Activated T-cell treated with anti-CD3 and anti-CD28 coated beads, Interleukin-2, amount 50 U/mL, for 1 hour (primary cell): ENCODE data around the gene ARMC10.
"Not testable (repeated sequence)": the region's sequence is repeated elsewhere in the genome, so short reads cannot be mapped to it uniquely, and the experiment has no call there.

ENCODE experiments used
- DNase-seq: peaks from one replicate; pipeline ENCODE4 v3.0.0-alpha.2; 2020

The ARMC10 gene

GRCh38 chr7:103079836-103080235 is 4.9 kb downstream of the ARMC10 start:
- DNase-seq = no peak

- DNase-seq = no peak
Observed at GRCh38 chr7:103080923-103081322, 6.0 kb downstream of the ARMC10 start.

GRCh38 chr7:103082497-103082896 is 7.6 kb downstream of the ARMC10 start:
- DNase-seq = no peak

GRCh38 chr7:103083210-103083609 is 8.3 kb downstream of the ARMC10 start:
- DNase-seq = no peak

GRCh38 chr7:103092321-103092720 is 17.4 kb downstream of the ARMC10 start:
- DNase-seq = not testable (repeated sequence)

GRCh38 chr7:103093429-103093828 is 18.5 kb downstream of the ARMC10 start:
- no peak for DNase-seq

- DNase-seq = no peak
Observed at GRCh38 chr7:103094102-103094501, 19.2 kb downstream of the ARMC10 start.

DNA sequence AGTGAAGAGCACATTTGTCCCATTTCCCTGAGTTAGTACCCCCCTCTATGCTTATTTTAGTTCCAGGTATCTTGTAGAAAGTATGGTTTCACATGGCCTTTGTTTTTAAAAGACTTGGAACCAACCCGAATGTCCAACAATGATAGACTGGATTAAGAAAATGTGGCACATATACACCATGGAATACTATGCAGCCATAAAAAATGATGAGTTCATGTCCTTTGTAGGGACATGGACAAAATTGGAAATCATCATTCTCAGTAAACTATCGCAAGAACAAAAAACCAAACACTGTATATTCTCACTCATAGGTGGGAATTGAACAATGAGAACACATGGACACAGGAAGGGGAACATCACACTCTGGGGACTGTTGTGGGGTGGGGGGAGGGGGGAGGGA is 20.6 kb downstream of the ARMC10 start:
- DNase-seq = not testable (repeated sequence)

DNA sequence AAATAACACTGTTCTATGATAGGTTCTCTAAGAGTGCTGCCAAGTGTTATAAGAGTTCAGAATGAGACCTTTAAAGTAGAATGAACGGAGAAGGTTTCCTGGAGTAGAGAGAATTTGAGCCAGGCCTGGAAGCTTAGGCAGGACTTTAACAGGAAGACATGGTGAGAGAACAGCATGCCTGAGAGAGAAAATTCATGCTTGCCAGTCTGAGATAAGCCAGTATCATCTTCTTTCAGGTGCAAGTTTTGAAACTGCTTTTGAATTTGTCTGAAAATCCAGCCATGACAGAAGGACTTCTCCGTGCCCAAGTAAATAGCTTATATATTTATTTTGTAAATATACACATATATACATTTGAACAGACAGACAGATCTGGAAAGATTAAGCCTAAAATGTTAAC is 22.1 kb downstream of the ARMC10 start:
- DNase-seq = no peak

- no peak for DNase-seq
Observed at GRCh38 chr7:103100348-103100747, 25.4 kb downstream of the ARMC10 start.

GRCh38 chr7:103101543-103101942 is 26.6 kb downstream of the ARMC10 start:
- no peak for DNase-seq

DNA sequence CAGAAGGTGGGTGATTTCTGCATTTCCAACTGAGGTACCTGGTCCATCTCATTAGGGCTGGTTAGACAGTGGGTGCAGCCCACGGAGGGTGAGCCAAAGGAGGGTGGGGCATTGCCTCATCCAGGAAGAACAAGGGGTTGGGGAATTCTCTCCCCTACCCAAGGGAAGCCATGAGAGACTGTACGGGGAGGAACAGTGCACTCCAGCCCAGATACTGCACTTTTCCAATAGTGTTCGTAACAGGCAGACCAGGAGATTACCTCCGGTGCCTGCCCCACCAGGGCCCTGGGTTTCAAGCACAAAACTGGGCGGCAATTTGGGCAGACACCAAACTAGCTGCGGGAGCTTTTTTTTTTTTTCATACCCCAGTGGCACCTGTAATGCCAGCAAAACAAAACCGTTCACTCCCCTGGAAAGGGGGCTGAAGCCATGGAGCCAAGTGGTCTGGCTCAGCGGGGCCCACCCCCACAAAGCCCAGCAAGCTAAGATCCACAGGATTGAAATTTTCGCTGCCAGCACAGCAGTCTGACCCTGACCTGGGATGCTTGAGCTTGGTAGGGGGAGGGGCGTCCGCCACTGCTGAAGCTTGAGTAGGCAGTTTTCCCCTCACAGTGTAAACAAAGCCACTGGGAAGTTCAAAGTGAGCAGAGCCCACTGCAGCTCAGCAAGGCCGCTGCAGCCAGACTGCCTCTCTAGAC is 31.2 kb downstream of the ARMC10 start:
- no peak for DNase-seq

GRCh38 chr7:103106703-103107070 is 31.7 kb downstream of the ARMC10 start:
- not testable (repeated sequence) for DNase-seq

DNA sequence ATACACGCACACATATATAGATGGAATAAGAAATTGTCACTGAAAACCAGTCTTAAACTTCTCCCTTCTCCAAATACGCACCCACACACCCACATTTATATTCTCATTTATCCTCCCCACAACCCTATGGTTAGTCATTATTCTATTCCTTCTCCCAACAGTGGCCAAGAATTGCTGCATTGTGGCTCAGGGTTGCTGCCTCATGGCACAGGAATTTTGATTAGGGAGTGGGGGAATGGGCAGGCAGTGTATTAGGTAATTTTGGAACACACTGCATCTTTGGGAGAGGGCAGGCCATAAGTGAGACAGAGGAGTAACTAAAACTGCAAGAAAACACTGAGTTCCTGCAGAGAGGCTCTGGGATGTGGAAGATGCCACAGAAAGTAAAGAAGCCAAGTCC is 38.2 kb downstream of the ARMC10 start:
- DNase-seq = no peak

DNA sequence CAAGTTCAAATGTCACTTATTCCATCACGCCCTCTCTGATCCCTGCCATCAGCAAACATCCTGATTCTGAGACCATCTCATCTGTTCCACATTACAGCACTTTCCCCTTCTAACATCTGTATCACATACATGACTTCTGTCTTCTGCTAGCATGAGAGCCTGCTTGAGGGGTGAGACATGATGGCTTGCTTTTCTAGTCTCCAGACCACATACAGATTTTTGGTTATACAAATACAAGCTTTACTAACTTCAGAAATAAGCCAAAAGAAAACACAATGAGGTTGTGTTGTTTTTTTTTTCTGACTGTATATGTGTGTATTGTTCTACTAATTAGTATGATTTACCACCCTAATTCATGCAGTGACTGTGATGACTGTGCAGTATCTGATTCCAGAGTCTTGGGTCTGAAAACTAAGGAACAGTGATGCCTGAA is 39.7 kb downstream of the ARMC10 start:
- DNase-seq = no peak

- no peak for DNase-seq
Observed at GRCh38 chr7:103115771-103116170, 40.8 kb downstream of the ARMC10 start.

DNA sequence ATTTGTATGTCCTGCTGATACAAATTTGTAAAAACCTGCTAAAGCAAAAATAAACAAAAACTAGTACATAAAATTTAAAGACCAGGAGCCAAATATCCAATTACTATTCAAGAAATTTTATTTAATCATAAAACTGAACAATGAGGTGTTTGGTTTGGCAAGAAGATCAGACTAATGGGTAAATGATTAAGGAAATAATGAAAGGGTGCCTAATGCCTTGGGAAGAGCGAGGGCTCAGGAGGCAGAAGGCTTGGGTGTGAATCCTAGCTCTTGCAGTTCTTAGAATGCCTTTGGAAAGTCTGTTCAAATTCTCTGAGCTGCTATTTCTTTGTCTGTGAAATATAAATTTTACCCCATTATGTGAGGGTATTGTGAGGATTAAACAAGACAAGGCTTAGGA is 41.6 kb downstream of the ARMC10 start:
- DNase-seq = no peak

DNA sequence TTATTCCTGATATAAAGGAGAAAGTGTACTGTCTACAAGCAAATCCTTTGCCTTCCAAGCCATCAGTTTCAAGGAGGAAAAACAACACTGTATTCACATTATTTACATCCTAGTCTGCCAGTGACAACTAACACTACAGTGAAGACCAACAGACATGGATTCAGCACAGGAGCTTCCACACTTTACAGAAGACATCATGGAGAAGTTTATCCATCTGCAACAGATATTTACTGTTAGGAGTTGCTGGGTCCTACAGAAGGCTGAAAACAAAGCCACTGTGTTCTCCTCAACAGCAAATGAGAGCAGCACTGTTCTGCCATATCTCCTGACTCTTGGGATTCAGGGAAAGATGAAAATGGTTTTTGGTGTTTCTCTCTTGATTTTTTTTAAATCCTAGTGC is 42.1 kb downstream of the ARMC10 start:
- DNase-seq = no peak

GRCh38 chr7:103117465-103117864 is 42.5 kb downstream of the ARMC10 start:
- no peak for DNase-seq

DNA sequence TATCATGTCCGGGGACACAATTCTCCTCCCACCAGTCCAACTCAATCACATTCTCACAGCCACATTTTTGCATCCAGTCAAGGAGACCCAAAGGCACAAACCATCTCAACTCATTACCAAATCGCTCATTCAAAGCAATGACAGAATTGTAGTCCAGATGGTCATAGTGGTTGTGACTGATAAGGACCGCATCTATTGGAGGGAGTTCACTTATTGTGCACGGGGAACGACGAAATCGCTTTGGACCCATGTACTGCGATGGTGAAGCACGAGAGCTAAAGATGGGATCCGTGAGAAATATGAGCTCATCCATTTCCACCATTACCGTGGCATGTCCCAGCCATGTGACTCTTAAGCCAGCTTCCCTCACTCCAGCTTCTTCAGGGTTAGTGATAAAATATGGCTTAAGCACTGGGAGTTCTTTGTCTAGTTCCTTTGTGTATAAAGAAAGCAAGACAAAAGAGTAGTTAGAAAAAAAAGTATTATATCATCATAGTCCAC is 44.9 kb downstream of the ARMC10 start:
- DNase-seq = no peak

GRCh38 chr7:103120362-103120761 is 45.4 kb downstream of the ARMC10 start:
- no peak for DNase-seq

DNA sequence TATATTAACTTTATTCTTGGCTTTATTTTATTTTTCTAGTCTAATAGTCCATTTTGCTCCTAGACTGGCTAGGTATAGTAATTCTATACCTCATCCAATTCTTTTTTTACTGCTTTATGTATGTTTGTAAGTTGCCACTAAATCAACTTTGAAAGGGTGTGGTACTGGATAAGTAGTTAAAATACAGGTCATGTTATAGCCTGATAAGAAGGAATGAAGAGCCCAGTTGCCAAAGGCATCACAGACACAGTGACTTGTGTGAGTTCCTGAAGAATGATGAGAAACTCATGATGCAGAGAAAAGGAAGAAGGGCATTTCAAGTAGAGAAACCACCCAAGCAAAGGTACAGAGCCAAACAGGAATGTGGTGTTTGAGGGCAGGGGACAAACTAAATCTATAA is 46.7 kb downstream of the ARMC10 start:
- no peak for DNase-seq

- DNase-seq = no peak
Observed at GRCh38 chr7:103123529-103123928, 48.6 kb downstream of the ARMC10 start.

DNA sequence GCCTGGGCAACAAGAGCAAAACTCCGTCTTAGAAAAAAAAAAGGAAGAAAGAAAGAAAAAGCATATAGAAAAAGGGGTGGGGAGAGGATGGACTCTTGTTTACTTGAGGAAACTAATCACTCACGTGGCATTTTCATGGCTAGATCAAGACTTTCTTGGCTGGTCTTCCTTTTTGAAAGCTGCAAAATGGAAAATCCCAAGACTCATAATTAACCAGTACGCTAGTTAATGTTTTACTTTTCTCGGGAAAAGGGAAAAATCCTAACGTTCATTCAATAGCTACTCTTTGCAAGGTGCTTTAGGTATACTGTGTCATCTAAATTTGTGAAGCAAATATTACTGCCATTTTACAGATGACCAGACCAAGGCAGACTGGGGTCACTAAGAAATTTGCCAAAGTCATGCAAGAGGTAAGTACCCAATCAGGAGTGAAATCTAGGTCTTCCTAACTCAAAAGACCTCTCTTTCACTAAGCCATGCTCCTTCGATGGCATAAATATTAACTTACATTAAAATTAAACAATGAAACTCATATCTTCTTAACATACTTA is 49.6 kb downstream of the ARMC10 start:
- DNase-seq = no peak

- no peak for DNase-seq
Observed at GRCh38 chr7:103127006-103127405, 52.1 kb downstream of the ARMC10 start.
